A549 (cell line): Measurements from ENCODE around the gene CDC37L1. TPM values are rescaled to one million over a fixed set of nuclear protein-coding genes. Genes with fewer than 3 reads are reported as not detected.

Experiments used
- ATAC-seq, 2 experiments: fragments of 200-7000 bp in 1 of 2; fragments of >200 bp in 1 of 2; cut with Nextera tagmentation in 1 of 2; cut with Tn5 transposase in 1 of 2; 3 replicates each; pipeline versions ENCODE4 v1.8.0 to v1.9.1; 2018 to 2020; ENCODE audit warnings: mild to moderate bottlenecking in 1 of 2, moderate library complexity in 1 of 2
- CTCF ChIA-PET: fragments of 300-600 bp; sonication (Branson Sonifier 250); formaldehyde crosslinking; extraction: SDS; loops from one replicate; lab custom pipeline; 2021; ENCODE audit warnings: antibody characterized with exemption, inconsistent platforms; lab: Yijun Ruan, JAX
- POLR2A ChIA-PET: fragments of 350-600 bp; formaldehyde crosslinking; extraction: SDS; loops from one replicate; lab custom pipeline; 2021; ENCODE audit warnings: antibody characterized with exemption, inconsistent platforms; lab: Yijun Ruan, JAX
- DNase-seq, 2 experiments: peaks; one replicate each; pipeline versions ENCODE4 v3.0.0 to v3.0.0-alpha.2; 2011 to 2016; ENCODE audit warnings: low read depth in 1 of 2, low spot score in 1 of 2
- FAIRE-seq: peaks from 2 replicates; lab custom pipeline; 2011; peaks lifted over from hg19 to GRCh38; lab: Jason Lieb, UNC
- H3K27ac ChIP-seq, 2 experiments: fragments of >200 bp; sonication (Bioruptor Twin); formaldehyde crosslinking; 3 replicates each; pipeline ENCODE4 v1.5.1; 2016 to 2017
- H3K4me1 ChIP-seq: fragments of >200 bp; sonication (Bioruptor Twin); formaldehyde crosslinking; 3 replicates; pipeline ENCODE4 v1.6.1; 2016
- H3K4me2 ChIP-seq: fragments of >200 bp; sonication (Bioruptor Twin); formaldehyde crosslinking; 3 replicates; pipeline ENCODE4 v1.6.1; 2016
- H3K4me3 ChIP-seq: fragments of >200 bp; sonication (Bioruptor Twin); formaldehyde crosslinking; 3 replicates; pipeline ENCODE4 v1.5.1; 2016
- H3K9me3 ChIP-seq: fragments of >200 bp; sonication (Bioruptor Twin); formaldehyde crosslinking; 3 replicates; pipeline ENCODE4 v1.6.1; 2016
- BCL3 ChIP-seq: fragments of >200 bp; sonication (Bioruptor Twin); formaldehyde crosslinking; IDR thresholded peaks from 3 replicates; pipeline ENCODE4 v1.6.1; 2016
- CHD4 ChIP-seq: fragments of 200-600 bp; sonication (generic); IDR thresholded peaks from 2 replicates; pipeline ENCODE4 v1.6.1; 2016; ENCODE audit warnings: antibody characterized with exemption, mild to moderate bottlenecking, borderline replicate concordance
- FOXS1 ChIP-seq: fragments of 250-450 bp; sonication (Bioruptor Pico); IDR thresholded peaks from 2 replicates; pipeline ENCODE4 v1.5.0; 2020; ENCODE audit warnings: mild to moderate bottlenecking, moderate library complexity
- KDM5A ChIP-seq: fragments of 200-600 bp; sonication (generic); IDR thresholded peaks from 2 replicates; pipeline ENCODE4 v1.6.1; 2016; ENCODE audit warnings: antibody characterized with exemption, mild to moderate bottlenecking
- PBX3 ChIP-seq: IDR thresholded peaks from 2 replicates; pipeline ENCODE4 v1.6.1; 2012
- POLR2AphosphoS2 ChIP-seq: conservative IDR thresholded peaks from 2 replicates; pipeline ENCODE4 v1.6.1; 2012; ENCODE audit warnings: low read length, improper control_type of control experiment, inconsistent platforms
- RCOR1 ChIP-seq: fragments of 150-350 bp; IDR thresholded peaks from 2 replicates; pipeline ENCODE4 v1.6.1; 2014; ENCODE audit warnings: antibody characterized with exemption, low read length, low read depth
- REST ChIP-seq: fragments of 200-600 bp; sonication (generic); IDR thresholded peaks from 2 replicates; pipeline ENCODE4 v1.6.1; 2016; ENCODE audit warnings: antibody characterized with exemption, mild to moderate bottlenecking, moderate library complexity
- WGBS: methylation state at CpG from one replicate; pipeline ENCODE4 v1.1.6; 2017; ENCODE audit errors: missing lambda C conversion rate; 5-methylcytosine and 5-hydroxymethylcytosine counted together
- polyA plus RNA-seq, 4 experiments: library from polyadenylated mRNA; depleted of rRNA in 3 of 4; stranded (reverse); fragments of >200 nt; fragmentation: RNase III in 1 of 4; extraction: RNeasy Plus Mini Kit Qiagen cat#74134 plus additional on column Dnase treatment in 1 of 4; gene quantifications; 2 replicates in 3 of 4; 3 replicates in 1 of 4; pipeline ENCODE4 v1.2.3, GENCODE V29; 2011 to 2017

The CDC37L1 gene
- polyA plus RNA-seq, 2 of the 4 experiments (the other 2 are of a cell fraction) = 9.5 to 16.2 TPM

DNA sequence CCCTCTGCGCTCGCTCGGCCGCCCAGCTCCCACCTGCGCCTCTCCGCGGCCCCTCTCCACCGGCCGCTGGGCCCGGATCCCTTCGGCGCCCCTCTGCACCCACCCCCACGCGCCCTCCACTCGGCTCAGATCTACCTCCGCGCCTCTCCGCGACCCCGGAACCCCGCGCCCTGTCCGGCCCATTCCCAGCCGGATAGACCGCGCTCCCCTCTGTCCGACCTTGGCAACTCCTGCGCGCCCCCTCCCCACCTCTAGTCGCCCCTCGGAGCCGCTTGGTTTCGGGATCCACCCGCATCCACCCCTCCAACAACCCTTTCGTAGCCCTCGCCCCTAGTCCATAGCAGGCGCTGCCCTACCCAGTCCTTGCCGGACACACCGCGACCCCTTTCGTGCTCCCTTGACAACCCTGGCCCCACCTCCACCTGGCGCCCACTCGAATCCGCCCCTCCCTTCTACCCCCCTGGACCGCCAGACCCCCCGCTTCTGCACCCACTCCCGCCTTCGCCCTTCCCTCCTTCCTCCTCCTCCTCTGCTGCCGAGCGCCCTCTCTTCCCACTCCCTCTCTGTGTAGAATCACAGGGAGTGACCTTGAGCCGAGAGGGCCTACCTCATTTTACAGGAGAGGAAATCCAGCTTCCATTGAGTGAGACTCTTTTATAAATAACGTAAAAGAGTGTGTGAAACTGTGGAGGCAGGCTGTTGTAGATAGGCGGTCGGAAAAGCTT lies 62.2 kb downstream of the CDC37L1 start:
- ATAC-seq = peak; percentile 48 to 54
- H3K9me3 ChIP-seq = no peaks in the 10 kb centered on the region
- peak overlapping the region; percentile 88 for H3K4me3 ChIP-seq
- ChIA-PET POLR2A (interaction anchor here (0.9 to 2.2 kb wide), 9 partner anchors 8 to 1897 kb away, joined by 3 to 12 read pairs (median 4); partner anchors contain the start of genes CDC37L1, PLGRKT, PUM3 and RCL1), CTCF (interaction anchor here (0.9 to 8.0 kb wide), 13 partner anchors 10 to 848 kb away, joined by 3 to 69 read pairs (median 8); partner anchors contain the start of gene SPATA6L)
- DNase-seq = peak in 1 of 2 experiments; percentile 32
- WGBS = 15% methylated on average over 42 of the region's 54 CpGs
- H3K4me1 ChIP-seq = peaks cover 24% of the 10 kb centered on the region
- H3K27ac ChIP-seq = peak overlapping the region; percentile 88 to 92
- FAIRE-seq = no peak
- TF ChIP-seq BCL3 = peak; percentile 33; the same call in 2 of the 3 replicates
- no peak for TF ChIP-seq CHD4
- H3K4me2 ChIP-seq = peak overlapping the region; percentile 75

- TF ChIP-seq RCOR1 (no peak), CHD4 (no peak), FOXS1 (CRISPR knock-in tag) (no peak), POLR2AphosphoS2 (no peak)
- TF ChIP-seq, all 56 proteins: peak for 0
- Histone ChIP-seq H3K9me3 (no peaks in the 10 kb centered on the region), H3K27ac (peak overlapping the region; percentile 88 to 92; a peak in 5 of 6 replicates), H3K4me3 (no peak overlapping the region), H3K4me1 (peaks cover 24% of the 10 kb centered on the region), H3K4me2 (peak overlapping the region; percentile 75)
- ATAC-seq (no peak), DNase-seq (no peak), FAIRE-seq (no peak)
- CTCF ChIA-PET = interaction anchor here (1.1 to 8.0 kb wide), 8 partner anchors 9 to 847 kb away, joined by 3 to 69 read pairs (median 9); partner anchors contain the start of gene SPATA6L
- POLR2A ChIA-PET = interaction anchor here (0.7 to 1.1 kb wide), 2 partner anchors 63 to 85 kb away, joined by 3 read pairs; partner anchors contain the start of gene CDC37L1
- 59% methylated on average over 3 of the region's 3 CpGs for WGBS
These were observed 62.9 kb downstream of the CDC37L1 start for GRCh38 chr9:4742246-4742645.

DNA sequence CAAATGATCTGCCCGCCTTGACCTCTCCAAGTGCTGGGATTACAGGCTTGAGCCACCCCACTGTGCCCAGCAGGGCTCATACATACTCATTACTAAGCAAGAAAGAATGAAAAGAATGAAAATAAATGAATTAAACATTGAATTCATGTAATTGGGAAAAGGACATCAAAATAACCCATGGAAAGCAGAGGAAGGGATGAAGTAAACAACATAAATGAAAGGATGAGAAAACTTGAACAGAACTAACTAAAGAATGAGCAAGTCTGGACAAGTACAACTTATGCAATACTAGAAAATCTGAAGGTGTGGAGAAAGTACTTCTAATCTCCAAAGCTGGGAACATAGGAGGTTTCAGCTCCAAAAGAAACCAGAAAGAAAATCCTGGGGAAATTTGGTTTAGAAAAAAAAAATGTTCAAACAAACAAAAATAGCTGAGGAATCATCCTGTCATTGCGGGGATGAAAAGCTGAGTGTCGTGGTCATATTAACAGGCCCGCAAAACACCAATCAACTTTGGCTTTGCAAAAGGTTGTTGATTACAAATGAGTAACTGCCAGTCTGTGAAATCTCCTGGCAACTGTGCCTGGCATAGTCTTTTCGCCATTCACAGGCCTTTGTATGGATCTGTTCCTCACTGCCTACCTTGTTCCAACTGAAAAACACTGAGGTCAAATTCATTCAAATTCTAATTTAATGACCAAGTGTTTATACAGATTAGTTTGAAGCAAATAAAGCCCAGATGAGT lies 63.9 kb downstream of the CDC37L1 start:
- WGBS = 73% methylated on average over 5 of the region's 5 CpGs
- no peaks in the 10 kb centered on the region for H3K9me3 ChIP-seq
- no peak for FAIRE-seq
- H3K27ac ChIP-seq = peak overlapping the region in 1 of 2 experiments; percentile 33; a peak in 1 of 6 replicates
- ChIA-PET POLR2A (interaction anchor here (0.7 kb wide), 1 partner anchor 84 kb away, joined by 3 read pairs; no protein-coding TSS in a partner anchor), CTCF (interaction anchor here (1.2 to 8.0 kb wide), 5 partner anchors 8 to 443 kb away, joined by 3 to 69 read pairs (median 17); no protein-coding TSS in a partner anchor)
- TF ChIP-seq PBX3 (no peak), REST (no peak), KDM5A (no peak)
- H3K4me1 ChIP-seq = peaks cover 21% of the 10 kb centered on the region
- DNase-seq = no peak
- 0 out of 3 replicates have a peak overlapping the region, but pooled peaks have one; percentile 10 for H3K4me2 ChIP-seq
- H3K4me3 ChIP-seq = no peak overlapping the region
- ATAC-seq = no peak
